Pancreas (tissue), 10 donors: Measurements from ENCODE around the gene LINGO1. TPM values are rescaled to one million over a fixed set of nuclear protein-coding genes. Genes with fewer than 3 reads are reported as not detected.

Experiments used
- ATAC-seq, 4 donors: fragments of 200-7000 bp; cut with Tn5 transposase; one replicate each; pipeline versions ENCODE4 v1.8.0 to v1.9.1; 2020; ENCODE audit warnings: mild to moderate bottlenecking in 4 of 4, moderate library complexity in 4 of 4
- DNase-seq, 6 donors: peaks; one replicate each; pipeline ENCODE4 v3.0.0-alpha.2; 2020
- FAIRE-seq: peaks from 2 replicates; lab custom pipeline; 2012; peaks lifted over from hg19 to GRCh38; lab: Jason Lieb, UNC
- H3K27ac ChIP-seq, 4 donors: fragments of 200-600 bp; sonication (generic); 1 replicate in 3 of 4; 2 replicates in 1 of 4; pipeline versions ENCODE4 v1.5.0 to v1.8.0; 2020
- H3K27me3 ChIP-seq, 4 donors: fragments of 200-600 bp; one replicate each; pipeline ENCODE4 v1.8.0; 2021
- H3K36me3 ChIP-seq, 3 donors: fragments of 200-600 bp; sonication (generic) in 1 of 3; one replicate each; pipeline versions ENCODE4 v1.5.0 to v1.8.0; 2020 to 2021
- H3K4me1 ChIP-seq, 3 donors: fragments of 200-600 bp; one replicate each; pipeline ENCODE4 v1.8.0; 2021
- H3K4me3 ChIP-seq, 4 donors: fragments of 200-600 bp; sonication (generic) in 2 of 4; one replicate each; pipeline versions ENCODE4 v1.5.0 to v1.8.0; 2020 to 2021
- H3K9me3 ChIP-seq, 4 donors: fragments of 200-600 bp; one replicate each; pipeline ENCODE4 v1.8.0; 2021
- WGBS, 2 donors: extraction: QIAGEN DNeasy Blood & Tissue Kit; methylation state at CpG; one replicate each; pipeline ENCODE4 v1.1.7; 2013; 5-methylcytosine and 5-hydroxymethylcytosine counted together
- intact Hi-C, 3 donors: fragments of 100-400 bp; cut with DNase I; formaldehyde crosslinking; loops; one replicate each; pipeline versions ENCODE4 v1.11.1 to v1.14.2; 2022
- polyA plus RNA-seq, 2 donors: library from polyadenylated mRNA; stranded (reverse); fragments of 200-250 nt; gene quantifications; one replicate each; pipeline ENCODE4 v1.2.3, GENCODE V29; 2013
- total RNA-seq, 6 donors: library from RNA; stranded (reverse); fragmentation: NEBNext Ultra II Directional in 4 of 6; extraction: Animal tissue kit (Norgen Biotek cat#: 25700) in 4 of 6; gene quantifications; one replicate each; pipeline versions ENCODE4 v1.2.1 to v1.2.4, GENCODE V29; 2021 to 2023
- TF ChIP-seq, protein P1 (sequence below), 4 donors: fragments of 200-600 bp; sonication (generic) in 3 of 4; IDR thresholded peaks; one replicate each; pipeline versions ENCODE4 v1.5.0 to v1.8.0; 2021; ENCODE audit warnings: antibody characterized with exemption in 4 of 4
- donor health status: healthy with polysubstance abuse.
- donor health status: DM: no; HTN: no; CAD: no; lungs with moderate emphysema.
- donor health status: DM: no; HTN: no; CAD: no.
- donor health status: control.
- donor health status: control.
- donor health status: Bipolar disorder and iron deficiency.
- donor health status: DM: yes; HTN: yes; CAD: no.
- donor health status: DM: no; HTN: no; CAD: no.
- donor health status: DM: no; HTN: no; CAD: no.
- donor health status: DM: yes; HTN: yes; CAD: no.

Gene LINGO1
- total and polyA plus RNA-seq, 8 donors, result 0.80 to 3.0 (median 1.7) TPM

DNA sequence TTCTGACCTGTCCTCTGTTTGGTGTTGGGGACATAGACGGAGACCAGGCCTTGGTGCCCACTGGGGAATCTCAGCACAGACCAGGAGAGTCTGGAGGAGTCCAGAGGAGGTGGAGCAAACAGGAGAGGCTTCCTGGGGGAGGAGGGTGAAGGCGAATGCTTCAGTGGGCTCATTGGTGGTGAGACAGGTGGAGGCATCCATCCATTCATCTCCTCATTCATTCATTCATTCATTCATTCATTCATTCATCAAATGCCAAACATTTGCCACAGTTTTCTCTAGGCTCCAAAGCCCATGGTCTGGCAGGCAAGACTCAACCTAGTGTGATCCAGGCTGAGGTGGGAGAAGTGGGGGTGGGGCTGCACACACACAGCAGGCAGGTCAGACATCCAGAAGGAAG is 7.9 kb upstream of the LINGO1 start:
- Histone ChIP-seq H3K36me3 (no peaks in the 10 kb centered on the region), H3K4me3 (no peak overlapping the region), H3K4me1 (no peaks in the 10 kb centered on the region), H3K9me3 (no peaks in the 10 kb centered on the region), H3K27me3 (no peaks in the 10 kb centered on the region), H3K27ac (no peak overlapping the region)
- DNase-seq (no peak), ATAC-seq (no peak), FAIRE-seq (no peak)
- TF ChIP-seq, protein P1, sequence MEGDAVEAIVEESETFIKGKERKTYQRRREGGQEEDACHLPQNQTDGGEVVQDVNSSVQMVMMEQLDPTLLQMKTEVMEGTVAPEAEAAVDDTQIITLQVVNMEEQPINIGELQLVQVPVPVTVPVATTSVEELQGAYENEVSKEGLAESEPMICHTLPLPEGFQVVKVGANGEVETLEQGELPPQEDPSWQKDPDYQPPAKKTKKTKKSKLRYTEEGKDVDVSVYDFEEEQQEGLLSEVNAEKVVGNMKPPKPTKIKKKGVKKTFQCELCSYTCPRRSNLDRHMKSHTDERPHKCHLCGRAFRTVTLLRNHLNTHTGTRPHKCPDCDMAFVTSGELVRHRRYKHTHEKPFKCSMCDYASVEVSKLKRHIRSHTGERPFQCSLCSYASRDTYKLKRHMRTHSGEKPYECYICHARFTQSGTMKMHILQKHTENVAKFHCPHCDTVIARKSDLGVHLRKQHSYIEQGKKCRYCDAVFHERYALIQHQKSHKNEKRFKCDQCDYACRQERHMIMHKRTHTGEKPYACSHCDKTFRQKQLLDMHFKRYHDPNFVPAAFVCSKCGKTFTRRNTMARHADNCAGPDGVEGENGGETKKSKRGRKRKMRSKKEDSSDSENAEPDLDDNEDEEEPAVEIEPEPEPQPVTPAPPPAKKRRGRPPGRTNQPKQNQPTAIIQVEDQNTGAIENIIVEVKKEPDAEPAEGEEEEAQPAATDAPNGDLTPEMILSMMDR (IDR thresholded peaks at IDR 0.05), result no peak
- 53 to 56% methylated on average over 2 of the region's 2 CpGs for WGBS, 2 donors
- intact Hi-C loops, result no loop called here

- TF ChIP-seq, protein P1 (IDR thresholded peaks at IDR 0.05), result no peak
- Histone ChIP-seq H3K36me3 (no peaks in the 10 kb centered on the region), H3K27me3 (no peaks in the 10 kb centered on the region), H3K9me3 (no peaks in the 10 kb centered on the region), H3K4me3 (no peak overlapping the region), H3K4me1 (no peaks in the 10 kb centered on the region), H3K27ac (no peak overlapping the region)
- intact Hi-C loops, result loop anchor here in 1 of 3 donors (10.0 kb wide), 1 partner anchor 185 kb away; no protein-coding TSS in a partner anchor
- no peak for ATAC-seq
- FAIRE-seq, result no peak
- no peak for DNase-seq
- 91 to 92% methylated on average over 12 of the region's 12 CpGs for WGBS, 2 donors
Measured at GRCh38 chr15:77639431-77639830, 6.7 kb upstream of the LINGO1 start.

- FAIRE-seq (no peak), ATAC-seq (no peak), DNase-seq (no peak)
- H3K4me3 ChIP-seq, result no peak overlapping the region
- no peaks in the 10 kb centered on the region for H3K27me3 ChIP-seq
- no peak overlapping the region for H3K27ac ChIP-seq
- H3K4me1 ChIP-seq, result peaks cover 0 to 4% (median 0%) of the 10 kb centered on the region in 3 donors
- TF ChIP-seq, protein P1 (IDR thresholded peaks at IDR 0.05), result no peak
- 63 to 66% methylated on average over 10 of the region's 10 CpGs for WGBS, 2 donors
- intact Hi-C loops, result loop anchor here in 1 of 3 donors (10.0 kb wide), 1 partner anchor 187 kb away; no protein-coding TSS in a partner anchor
- H3K9me3 ChIP-seq, result no peaks in the 10 kb centered on the region
- no peaks in the 10 kb centered on the region for H3K36me3 ChIP-seq
Measured at GRCh38 chr15:77637851-77638692, 5.4 kb upstream of the LINGO1 start.

- peaks cover 0 to 4% (median 0%) of the 10 kb centered on the region in 3 donors for H3K4me1 ChIP-seq
- H3K27me3 ChIP-seq, result no peaks in the 10 kb centered on the region
- DNase-seq, result no peak
- no peaks in the 10 kb centered on the region for H3K9me3 ChIP-seq
- TF ChIP-seq, protein P1 (IDR thresholded peaks at IDR 0.05), result no peak
- intact Hi-C loops, result loop anchor here in 1 of 3 donors (10.0 kb wide), 1 partner anchor 189 kb away; no protein-coding TSS in a partner anchor
- H3K27ac ChIP-seq, result no peak overlapping the region
- no peak overlapping the region for H3K4me3 ChIP-seq
- ATAC-seq, result no peak
- FAIRE-seq, result no peak
- 57 to 67% methylated on average over 5 of the region's 5 CpGs for WGBS, 2 donors
- no peaks in the 10 kb centered on the region for H3K36me3 ChIP-seq
Measured at GRCh38 chr15:77636209-77636608, 3.5 kb upstream of the LINGO1 start.
